Parathyroid adenoma (tissue), 2 donors: ENCODE measurements around the gene TRPV5.

Source experiments
- H2AFZ ChIP-seq: fragments of 300-600 bp; sonication (generic); one replicate; pipeline ENCODE4 v1.7.0; 2017; ENCODE audit warnings: antibody characterized with exemption, mild to moderate bottlenecking
- H3K27ac ChIP-seq: fragments of 300-600 bp; sonication (generic); one replicate; pipeline ENCODE4 v1.7.0; 2017
- H3K27me3 ChIP-seq: fragments of 300-600 bp; sonication (generic); one replicate; pipeline ENCODE4 v1.7.0; 2017; ENCODE audit warnings: low read length; ENCODE audit not compliant: control insufficient read depth, insufficient read depth
- H3K36me3 ChIP-seq: fragments of 300-600 bp; sonication (generic); one replicate; pipeline ENCODE4 v1.7.0; 2017; ENCODE audit warnings: low read length; ENCODE audit not compliant: control insufficient read depth, insufficient read depth
- H3K4me1 ChIP-seq: fragments of 300-600 bp; sonication (generic); one replicate; pipeline ENCODE4 v1.7.0; 2017; ENCODE audit warnings: control low read depth
- H3K4me2 ChIP-seq: fragments of 300-600 bp; sonication (generic); one replicate; pipeline ENCODE4 v1.7.0; 2017; ENCODE audit warnings: low read length
- H3K4me3 ChIP-seq: fragments of 300-600 bp; sonication (generic); one replicate; pipeline ENCODE4 v1.7.0; 2017; ENCODE audit warnings: low read depth, low read length
- H3K79me2 ChIP-seq: fragments of 300-600 bp; sonication (generic); one replicate; pipeline ENCODE4 v1.7.0; 2017; ENCODE audit warnings: control low read depth
- H3K9ac ChIP-seq: fragments of 300-600 bp; sonication (generic); one replicate; pipeline ENCODE4 v1.7.0; 2017; ENCODE audit warnings: mild to moderate bottlenecking
- H3K9me3 ChIP-seq: fragments of 300-600 bp; sonication (generic); one replicate; pipeline ENCODE4 v1.7.0; 2017; ENCODE audit warnings: low read length; ENCODE audit not compliant: control insufficient read depth
- TF ChIP-seq, protein P1 (sequence below): fragments of 300-600 bp; sonication (generic); IDR thresholded peaks from one replicate; pipeline ENCODE4 v1.7.0; 2017; ENCODE audit warnings: antibody characterized with exemption, mild to moderate bottlenecking
- donor health status: primary hyperparathyroidism.

TRPV5 gene

DNA sequence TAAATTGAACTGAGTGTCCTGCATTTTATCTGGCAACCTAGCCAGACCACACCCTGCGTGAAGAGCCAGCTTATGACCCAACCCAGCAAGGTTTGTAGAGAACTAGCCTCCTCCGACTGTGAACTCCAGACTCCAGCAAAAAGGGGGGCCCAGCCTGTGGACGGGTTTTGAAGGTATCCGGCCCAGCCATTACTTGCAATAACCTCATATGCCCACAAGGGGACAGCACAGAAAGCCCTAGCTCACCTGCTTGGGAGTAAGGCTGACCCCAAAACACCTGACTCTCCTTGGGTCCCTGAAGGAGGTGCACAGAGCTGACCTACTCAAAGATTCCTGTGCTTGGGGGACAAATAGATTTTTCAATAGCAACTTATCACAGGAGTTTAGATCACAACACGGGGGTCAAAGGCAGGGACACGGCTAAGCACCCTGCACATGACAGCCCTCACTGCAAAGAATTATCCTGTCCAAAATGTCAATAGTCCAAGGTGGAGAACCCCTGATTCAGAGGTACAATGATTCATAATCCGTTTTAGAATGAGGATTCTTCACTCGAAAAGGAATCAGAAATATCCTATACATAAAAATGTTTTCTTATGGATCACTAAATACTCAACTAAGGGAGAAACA is 52.6 kb downstream of the TRPV5 start:
- no peaks in the 10 kb centered on the region for H3K9me3 ChIP-seq
- H3K27ac ChIP-seq = no peak overlapping the region
- no peaks in the 10 kb centered on the region for H3K79me2 ChIP-seq
- H3K9ac ChIP-seq = no peak overlapping the region
- no peaks in the 10 kb centered on the region for H3K36me3 ChIP-seq
- TF ChIP-seq, protein P1, sequence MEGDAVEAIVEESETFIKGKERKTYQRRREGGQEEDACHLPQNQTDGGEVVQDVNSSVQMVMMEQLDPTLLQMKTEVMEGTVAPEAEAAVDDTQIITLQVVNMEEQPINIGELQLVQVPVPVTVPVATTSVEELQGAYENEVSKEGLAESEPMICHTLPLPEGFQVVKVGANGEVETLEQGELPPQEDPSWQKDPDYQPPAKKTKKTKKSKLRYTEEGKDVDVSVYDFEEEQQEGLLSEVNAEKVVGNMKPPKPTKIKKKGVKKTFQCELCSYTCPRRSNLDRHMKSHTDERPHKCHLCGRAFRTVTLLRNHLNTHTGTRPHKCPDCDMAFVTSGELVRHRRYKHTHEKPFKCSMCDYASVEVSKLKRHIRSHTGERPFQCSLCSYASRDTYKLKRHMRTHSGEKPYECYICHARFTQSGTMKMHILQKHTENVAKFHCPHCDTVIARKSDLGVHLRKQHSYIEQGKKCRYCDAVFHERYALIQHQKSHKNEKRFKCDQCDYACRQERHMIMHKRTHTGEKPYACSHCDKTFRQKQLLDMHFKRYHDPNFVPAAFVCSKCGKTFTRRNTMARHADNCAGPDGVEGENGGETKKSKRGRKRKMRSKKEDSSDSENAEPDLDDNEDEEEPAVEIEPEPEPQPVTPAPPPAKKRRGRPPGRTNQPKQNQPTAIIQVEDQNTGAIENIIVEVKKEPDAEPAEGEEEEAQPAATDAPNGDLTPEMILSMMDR = peak; percentile 82
- H3K4me3 ChIP-seq = no peak overlapping the region
- no peak overlapping the region for H2AFZ ChIP-seq
- no peaks in the 10 kb centered on the region for H3K27me3 ChIP-seq
- H3K4me1 ChIP-seq = peaks cover 6% of the 10 kb centered on the region
- H3K4me2 ChIP-seq = no peak overlapping the region

DNA sequence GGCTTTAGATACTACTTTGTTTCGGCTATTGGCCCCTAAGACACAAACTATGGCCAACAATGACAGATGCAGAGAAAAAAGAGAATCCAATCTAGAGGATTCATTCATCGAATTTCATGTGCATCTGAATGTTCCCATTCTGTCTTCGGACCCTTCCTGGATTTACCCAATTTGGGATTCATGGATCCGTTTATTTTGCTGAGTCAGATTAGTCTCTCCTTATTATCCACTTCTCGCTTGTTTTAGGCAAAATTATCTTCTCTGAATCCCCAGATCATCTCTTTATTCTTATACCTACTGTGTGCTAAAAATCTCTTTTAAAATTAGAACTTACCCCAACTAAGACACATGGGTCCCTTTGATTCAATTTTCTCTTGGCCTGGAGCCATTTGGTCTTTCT is 54.5 kb downstream of the TRPV5 start:
- no peak overlapping the region for H3K4me2 ChIP-seq
- H3K4me3 ChIP-seq = no peak overlapping the region
- H3K27me3 ChIP-seq = no peaks in the 10 kb centered on the region
- no peaks in the 10 kb centered on the region for H3K4me1 ChIP-seq
- no peak overlapping the region for H2AFZ ChIP-seq
- H3K36me3 ChIP-seq = no peaks in the 10 kb centered on the region
- H3K27ac ChIP-seq = no peak overlapping the region
- no peak overlapping the region for H3K9ac ChIP-seq
- TF ChIP-seq, protein P1 = no peak
- H3K79me2 ChIP-seq = no peaks in the 10 kb centered on the region
- H3K9me3 ChIP-seq = no peaks in the 10 kb centered on the region

DNA sequence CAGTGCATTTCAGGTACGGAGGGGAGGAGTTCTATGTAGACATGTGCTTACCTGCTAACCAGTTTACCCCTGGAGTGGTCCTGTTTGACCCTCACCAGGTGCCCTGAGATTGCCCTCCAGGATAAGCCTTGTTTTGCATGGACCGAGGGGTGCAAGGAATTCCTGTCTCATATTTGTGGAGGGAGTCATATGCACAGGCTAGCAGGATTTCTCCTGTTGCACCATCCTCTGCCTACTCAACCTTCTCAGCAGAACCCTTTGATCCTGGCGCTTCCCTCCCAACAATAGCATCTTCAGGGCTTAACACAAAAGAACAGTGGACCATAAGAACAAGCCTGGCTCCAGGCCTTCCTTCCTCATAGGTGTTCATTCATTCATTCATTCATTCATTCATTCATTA is 55.2 kb downstream of the TRPV5 start:
- Histone ChIP-seq H3K4me3 (no peak overlapping the region), H3K27me3 (no peaks in the 10 kb centered on the region), H3K79me2 (no peaks in the 10 kb centered on the region), H3K9ac (no peak overlapping the region), H3K4me2 (no peak overlapping the region), H3K4me1 (no peaks in the 10 kb centered on the region), H3K9me3 (no peaks in the 10 kb centered on the region), H3K27ac (no peak overlapping the region), H3K36me3 (no peaks in the 10 kb centered on the region), H2AFZ (no peak overlapping the region)
- TF ChIP-seq, protein P1 = no peak

DNA sequence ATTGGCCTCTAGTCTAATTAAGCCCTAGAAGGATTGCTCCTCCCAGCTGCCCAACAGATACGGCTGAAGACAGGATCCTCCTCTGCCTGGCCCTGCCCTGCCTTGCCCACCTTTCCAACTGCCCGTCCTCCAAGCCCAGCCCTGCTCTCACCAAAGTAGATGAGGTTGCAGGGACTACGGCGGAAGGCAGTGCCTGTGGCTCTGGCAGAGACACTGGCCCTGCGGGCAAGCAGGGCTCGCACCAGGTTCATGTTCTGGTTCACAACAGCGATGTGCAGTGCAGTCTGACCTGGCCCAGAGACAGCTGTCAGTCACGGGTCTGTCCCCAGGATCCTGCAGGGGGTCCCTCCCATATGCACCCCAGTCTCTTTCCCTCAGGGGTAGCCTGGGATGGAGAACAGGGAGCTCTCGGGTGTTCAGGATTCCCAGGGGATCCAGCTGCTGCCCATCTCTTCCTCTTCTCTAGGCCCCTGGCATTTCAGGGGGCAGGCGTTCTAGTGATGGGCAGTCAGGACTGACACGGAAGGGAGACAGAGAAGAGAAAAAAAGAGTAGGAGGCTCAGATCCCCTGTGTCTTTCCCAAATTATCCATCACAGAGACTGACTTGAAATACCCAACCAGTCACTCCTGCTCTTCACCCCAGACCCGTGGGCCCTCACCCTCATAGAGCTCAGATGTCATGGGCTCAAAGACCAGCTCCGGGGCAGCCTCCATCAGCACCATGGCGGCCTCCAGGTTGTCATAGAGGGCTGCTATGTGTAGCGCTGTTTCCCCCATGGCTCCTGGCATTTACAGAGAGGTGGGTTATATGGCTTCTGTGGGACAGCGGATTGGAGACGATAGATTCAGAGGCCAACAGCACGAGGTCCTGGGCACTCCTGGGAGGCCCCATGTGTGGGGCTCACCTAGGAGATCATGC is 56.3 kb downstream of the TRPV5 start:
- Histone ChIP-seq H3K27ac (no peak overlapping the region), H3K27me3 (no peaks in the 10 kb centered on the region), H3K4me1 (no peaks in the 10 kb centered on the region), H3K9ac (no peak overlapping the region), H3K36me3 (no peaks in the 10 kb centered on the region), H3K4me3 (no peak overlapping the region), H2AFZ (no peak overlapping the region), H3K79me2 (no peaks in the 10 kb centered on the region), H3K4me2 (no peak overlapping the region), H3K9me3 (no peaks in the 10 kb centered on the region)
- TF ChIP-seq, protein P1 = no peak
